Stimulated activated CD8-positive, alpha-beta memory T cell treated with anti-CD3 and anti-CD28 coated beads, Interleukin-12 subunit alpha, Interleukin-12 subunit beta, amount 100 ng/mL, for 24 hours (primary cell): Measurements from ENCODE around the gene SHISA9.

ENCODE experiments used
- DNase-seq: peaks from one replicate; pipeline ENCODE4 v3.0.0-alpha.2; 2020; ENCODE audit errors: extremely low read depth

SHISA9 gene

GRCh38 chr16:12951976-12952375 is 50.6 kb downstream of the SHISA9 start:
- DNase-seq, result no peak

GRCh38 chr16:12958366-12958765 is 57.0 kb downstream of the SHISA9 start:
- DNase-seq, result no peak

GRCh38 chr16:12959072-12959471 is 57.7 kb downstream of the SHISA9 start:
- DNase-seq, result no peak

- no peak for DNase-seq
Measured at GRCh38 chr16:12961626-12962025, 60.2 kb downstream of the SHISA9 start.

- DNase-seq, result no peak
Measured at GRCh38 chr16:12964461-12964860, 63.1 kb downstream of the SHISA9 start.

GRCh38 chr16:12965274-12965804 is 63.9 kb downstream of the SHISA9 start:
- DNase-seq, result no peak

- no peak for DNase-seq
Measured at GRCh38 chr16:12971241-12971640, 69.8 kb downstream of the SHISA9 start.

- DNase-seq, result no peak
Measured at GRCh38 chr16:12972246-12972645, 70.8 kb downstream of the SHISA9 start.

GRCh38 chr16:12975766-12976165 is 74.4 kb downstream of the SHISA9 start:
- DNase-seq, result no peak

GRCh38 chr16:12976496-12976895 is 75.1 kb downstream of the SHISA9 start:
- DNase-seq, result no peak

GRCh38 chr16:12976936-12977335 is 75.5 kb downstream of the SHISA9 start:
- DNase-seq, result no peak

- no peak for DNase-seq
Measured at GRCh38 chr16:12985516-12985915, 84.1 kb downstream of the SHISA9 start.

- DNase-seq, result no peak
Measured at GRCh38 chr16:12988071-12988470, 86.7 kb downstream of the SHISA9 start.

- no peak for DNase-seq
Measured at GRCh38 chr16:12992066-12992465, 90.7 kb downstream of the SHISA9 start.

- DNase-seq, result no peak
Measured at GRCh38 chr16:12994402-12994801, 93.0 kb downstream of the SHISA9 start.

- no peak for DNase-seq
Measured at GRCh38 chr16:12995721-12996372, 94.4 kb downstream of the SHISA9 start.

GRCh38 chr16:12998361-12999085 is 97.1 kb downstream of the SHISA9 start:
- DNase-seq, result no peak

GRCh38 chr16:12999368-12999767 is 98.0 kb downstream of the SHISA9 start:
- DNase-seq, result no peak

- DNase-seq, result no peak
Measured at GRCh38 chr16:13005721-13006247, 104.4 kb downstream of the SHISA9 start.

- DNase-seq, result no peak
Measured at GRCh38 chr16:13012601-13013000, 111.2 kb downstream of the SHISA9 start.

- DNase-seq, result no peak
Measured at GRCh38 chr16:13013043-13013442, 111.6 kb downstream of the SHISA9 start.

- no peak for DNase-seq
Measured at GRCh38 chr16:13014476-13014875, 113.1 kb downstream of the SHISA9 start.

GRCh38 chr16:13018026-13018425 is 116.6 kb downstream of the SHISA9 start:
- DNase-seq, result no peak
